ENCODE data around the gene UBR7. TPM values are rescaled to one million over a fixed set of nuclear protein-coding genes. Genes with fewer than 3 reads are reported as not detected.
"Not testable (repeated sequence)": the region's sequence is repeated elsewhere in the genome, so short reads cannot be mapped to it uniquely, and the experiment has no call there.

Gene UBR7
- polyA plus RNA-seq, 3 donors: 31.4 to 36.1 (median 35.3) TPM

DNA sequence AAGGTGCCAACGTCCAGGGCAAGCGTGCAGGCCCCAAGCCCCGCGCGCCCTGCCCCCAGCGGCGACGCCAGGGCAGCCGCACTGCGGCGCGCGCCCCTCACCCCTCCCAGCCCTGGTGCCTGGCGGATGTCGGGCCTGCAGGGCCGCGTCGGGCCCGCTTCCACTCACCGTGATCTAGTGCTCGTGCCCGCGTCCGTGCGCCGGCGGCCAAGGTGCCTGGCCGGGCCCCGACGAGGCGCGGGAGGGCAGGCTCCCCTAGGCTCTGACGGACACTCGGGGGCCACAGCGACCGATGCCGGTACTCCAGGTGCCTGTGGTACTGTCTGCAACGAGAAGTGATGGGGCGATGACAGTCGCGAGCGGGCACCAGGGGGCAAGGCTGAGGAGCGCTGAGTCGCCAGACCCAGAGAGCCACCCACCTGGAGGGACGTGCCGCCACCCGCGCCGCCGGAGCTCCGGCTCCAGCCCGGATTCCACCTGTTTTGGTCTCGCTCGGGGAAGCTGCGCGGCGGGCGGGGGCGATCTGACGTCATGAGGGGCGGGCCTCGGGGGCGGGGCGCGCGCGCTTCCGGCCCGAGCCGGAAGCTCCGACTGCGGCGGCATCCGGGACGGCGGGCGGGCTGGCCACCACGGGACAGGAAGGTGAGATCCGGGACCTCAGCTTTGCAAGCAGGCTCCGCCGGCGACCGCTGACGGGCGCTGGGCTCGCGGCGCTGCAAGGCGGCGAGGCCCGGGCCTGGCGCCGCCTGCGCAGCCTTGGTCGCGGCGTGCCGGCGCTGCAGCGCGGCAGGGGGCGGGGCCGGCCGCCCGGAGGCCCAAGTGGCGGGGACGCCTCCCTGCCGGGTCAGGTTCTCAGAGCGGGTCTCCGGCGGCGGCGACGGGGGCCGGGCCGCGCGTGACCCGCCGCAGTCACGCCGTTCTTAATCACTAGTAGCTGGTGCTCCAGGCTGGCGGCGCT is 22.4 kb upstream of the UBR7 start, which contains the start of the genes LYSET and MOAP1:
LYSET (plus strand) TSS at position 927 of the 958 bp plus-strand sequence. CDS start 89 bp downstream, outside the sequence.
MOAP1 (minus strand) TSS at position 507 of the 958 bp plus-strand sequence. CDS start 655 bp downstream, outside the sequence.
- DNase-seq: peak; percentile 85

DNA sequence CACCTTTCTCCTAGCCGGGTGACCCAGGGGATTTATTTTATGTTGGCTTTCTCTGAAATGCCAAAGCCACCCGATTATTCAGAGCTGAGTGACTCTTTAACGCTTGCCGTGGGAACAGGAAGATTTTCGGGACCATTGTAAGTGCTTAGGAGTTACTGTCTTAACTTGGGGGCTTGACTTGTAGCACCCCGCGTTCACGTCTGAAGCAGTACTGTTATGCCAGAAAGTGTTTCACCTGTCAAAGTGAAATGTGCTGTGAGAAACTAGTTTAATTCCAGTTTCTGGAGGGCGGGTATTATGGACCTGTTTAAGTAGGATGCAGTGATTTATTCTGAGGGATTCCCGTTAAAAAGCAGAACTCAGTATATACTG is 21.7 kb upstream of the UBR7 start:
- no peak for DNase-seq

DNA sequence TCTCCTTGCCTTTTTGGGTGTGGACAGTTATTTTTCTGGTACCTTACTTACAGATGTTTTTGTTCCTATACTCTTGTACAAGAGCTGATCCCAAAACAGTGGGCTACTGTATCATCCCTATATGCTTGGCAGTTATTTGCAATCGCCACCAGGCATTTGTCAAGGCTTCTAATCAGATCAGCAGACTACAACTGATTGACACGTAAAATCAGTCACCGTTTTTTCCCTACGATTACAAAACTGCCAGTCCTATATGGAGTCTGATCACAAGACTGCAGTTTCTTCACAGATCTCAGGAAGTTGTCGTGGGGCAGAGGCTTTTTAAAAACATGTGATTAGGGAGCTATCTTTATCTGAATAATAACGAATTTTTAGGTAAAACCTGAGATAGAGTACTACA is 20.6 kb upstream of the UBR7 start:
- DNase-seq: no peak

DNA sequence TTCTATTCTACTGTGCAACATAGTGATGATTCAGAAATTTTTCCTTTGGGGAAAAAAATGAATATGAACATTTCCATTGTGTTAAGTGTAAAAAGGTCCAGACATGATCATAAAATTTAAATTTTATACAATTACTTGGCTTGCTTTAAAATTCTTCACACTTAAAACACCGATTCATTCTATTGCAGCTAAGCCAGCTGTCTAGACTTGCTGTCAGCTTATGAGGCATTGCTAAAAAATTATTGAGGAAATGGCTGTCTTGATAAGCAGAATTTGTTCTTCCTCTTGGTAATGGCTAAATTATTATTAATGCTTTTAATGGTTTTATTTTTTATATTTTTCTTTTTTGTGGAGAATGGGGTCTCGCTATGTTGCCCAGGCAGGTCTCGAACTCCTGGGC is 20.1 kb upstream of the UBR7 start:
- no peak for DNase-seq

DNA sequence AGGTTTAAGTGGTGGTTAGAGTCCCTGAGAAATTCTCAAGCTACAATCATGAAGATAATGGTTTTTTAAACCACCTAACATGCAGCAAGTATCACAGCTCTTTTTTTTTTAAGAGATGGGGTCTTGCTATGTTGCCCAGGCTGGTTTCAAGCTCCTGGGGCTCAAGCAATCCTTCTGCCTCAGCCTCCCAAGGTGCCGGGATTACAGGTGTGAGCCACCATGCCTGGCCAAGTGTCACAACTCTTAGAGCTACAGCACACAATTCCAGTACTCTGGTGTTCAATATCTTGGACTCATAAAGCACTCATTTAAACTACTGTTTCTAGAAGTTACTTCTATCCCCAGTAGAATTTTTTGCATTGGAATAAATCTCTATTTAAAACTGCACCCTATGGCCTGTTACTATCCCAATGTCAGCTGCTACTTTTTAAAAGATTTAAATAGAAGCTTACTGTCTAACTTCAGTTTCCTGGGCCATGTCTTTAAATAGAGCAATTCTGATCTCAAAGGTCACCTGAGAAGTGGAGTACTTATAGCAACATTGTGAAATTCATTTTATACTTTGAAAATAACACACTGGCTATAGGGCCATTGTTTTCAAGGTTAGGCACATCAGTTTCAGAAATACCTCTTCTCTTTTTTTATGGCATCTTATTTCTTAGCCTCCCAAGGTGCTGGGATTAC is 11.6 kb upstream of the UBR7 start:
- DNase-seq: no peak

DNA sequence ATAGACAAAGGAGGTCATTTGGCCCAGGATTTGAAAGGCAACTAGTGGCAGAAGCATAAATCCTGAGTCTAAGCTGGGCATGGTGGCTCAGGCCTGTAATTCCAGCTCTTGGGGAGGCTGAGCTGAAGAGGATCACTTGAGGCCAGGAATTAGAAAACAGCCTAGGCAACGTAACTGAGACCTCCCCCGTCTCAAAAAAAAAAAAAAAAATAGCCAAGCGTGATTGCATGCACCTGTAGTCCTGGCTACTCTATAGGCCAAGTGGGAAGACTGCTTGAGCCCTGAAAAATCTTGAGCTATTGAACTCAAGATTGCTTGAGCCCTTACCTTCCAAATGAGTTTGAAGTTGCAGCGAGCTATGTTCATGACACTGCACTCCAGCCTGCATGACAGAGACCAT is 8.0 kb upstream of the UBR7 start:
- DNase-seq: no peak

DNA sequence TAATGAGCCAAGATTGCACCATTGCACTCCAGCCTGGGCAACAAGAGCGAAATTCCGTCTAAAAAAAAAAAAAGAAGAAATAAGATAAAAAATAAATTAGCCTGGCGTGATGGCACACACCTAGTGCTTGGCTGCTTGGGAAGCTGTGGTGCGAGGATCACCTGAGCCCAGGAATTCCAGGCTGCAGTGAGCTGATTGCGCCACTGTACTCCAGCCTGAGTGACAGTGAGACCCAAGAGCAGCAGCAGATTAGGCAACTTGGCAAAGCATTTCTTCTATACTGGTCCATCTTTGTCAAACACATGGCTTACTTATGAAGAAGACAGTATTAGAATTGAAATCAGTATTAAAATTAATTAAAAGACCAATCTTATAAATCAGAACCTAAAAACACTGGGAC is 6.5 kb upstream of the UBR7 start:
- DNase-seq: no peak

DNA sequence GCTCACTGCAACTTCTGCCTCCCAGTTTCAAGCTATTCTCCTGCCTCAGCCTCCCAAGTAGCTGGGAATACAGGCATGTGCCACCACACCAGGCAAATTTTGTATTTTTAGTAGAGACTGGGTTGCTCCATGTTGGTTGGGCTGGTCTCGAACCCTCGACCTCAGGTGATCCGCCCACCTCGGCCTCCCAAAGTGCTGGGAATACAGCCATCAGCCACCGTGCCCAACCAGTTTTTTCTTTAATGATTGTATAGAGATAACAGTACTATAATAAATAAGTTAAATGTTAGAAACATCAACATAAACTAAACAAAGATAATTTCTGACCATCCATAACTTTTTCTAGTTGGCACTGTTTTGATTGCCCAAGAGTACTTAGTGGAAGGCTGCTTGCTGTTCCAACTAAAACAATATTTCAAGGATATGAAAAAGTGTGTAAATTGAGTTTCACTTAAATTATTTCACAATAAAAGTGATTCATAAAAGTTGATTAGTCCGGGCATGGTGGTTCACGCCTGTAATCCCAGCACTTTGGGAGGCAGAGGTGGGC is 5.8 kb upstream of the UBR7 start:
- DNase-seq: no peak

DNA sequence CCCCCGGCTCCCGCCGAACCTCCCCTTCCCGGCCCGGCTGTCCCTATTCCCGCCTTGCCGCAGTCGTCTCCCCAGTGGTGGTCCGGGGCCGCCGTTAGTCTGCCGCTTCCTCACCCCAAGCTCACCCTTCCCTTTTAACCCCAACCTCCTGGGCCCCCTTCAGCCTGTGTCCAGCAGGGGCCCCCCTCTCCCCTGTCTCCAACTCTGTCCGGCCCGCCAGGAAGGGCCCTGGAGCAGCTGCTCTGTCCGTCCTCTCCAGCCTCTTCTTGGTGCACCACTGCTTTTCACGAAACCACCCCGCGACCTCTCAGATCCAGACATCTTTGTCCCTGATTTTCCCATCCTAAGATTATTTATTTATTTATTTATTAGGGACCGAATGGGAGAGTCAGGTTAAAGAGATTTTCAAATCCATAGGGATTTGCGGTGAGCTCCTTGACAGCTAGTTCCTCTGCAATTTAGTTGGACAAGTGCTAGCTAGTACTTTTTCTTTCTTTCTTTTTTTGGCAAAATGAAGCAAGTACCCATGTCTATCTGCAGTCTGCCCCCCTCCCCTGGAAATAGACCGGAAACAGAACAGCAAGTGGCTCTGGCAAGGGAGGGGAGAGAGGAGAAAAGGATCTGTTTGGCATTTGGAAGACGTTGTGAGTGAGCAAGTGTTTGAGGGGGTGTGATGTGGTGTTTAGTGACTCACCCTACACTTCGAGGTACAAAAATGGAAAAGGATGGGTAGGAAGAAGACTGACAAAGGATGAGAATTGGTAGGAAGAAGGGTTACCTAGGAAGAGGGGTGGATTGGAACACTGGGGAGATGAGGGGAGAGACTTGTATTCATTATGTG is 632 bp downstream of the UBR7 start:
- DNase-seq: peak; percentile 57

DNA sequence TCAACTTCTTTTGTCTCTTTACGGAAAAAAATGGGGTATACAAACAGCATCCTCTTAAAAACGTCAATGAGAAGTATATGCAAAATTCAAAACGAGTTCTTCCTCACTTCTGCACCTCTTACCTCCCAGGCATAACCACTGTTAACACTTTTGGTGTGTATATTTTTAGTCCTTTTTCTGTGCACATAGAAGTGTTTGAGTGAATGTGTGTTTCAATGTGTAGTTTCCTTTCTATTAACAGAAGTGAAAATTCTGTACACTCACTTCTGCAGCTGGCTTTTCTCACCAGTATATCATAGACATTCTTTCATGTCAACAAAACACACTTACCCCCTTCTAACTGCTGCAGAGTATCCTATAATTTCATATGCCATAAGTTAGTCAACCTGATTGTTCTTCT is 5.4 kb downstream of the UBR7 start:
- DNase-seq: no peak

DNA sequence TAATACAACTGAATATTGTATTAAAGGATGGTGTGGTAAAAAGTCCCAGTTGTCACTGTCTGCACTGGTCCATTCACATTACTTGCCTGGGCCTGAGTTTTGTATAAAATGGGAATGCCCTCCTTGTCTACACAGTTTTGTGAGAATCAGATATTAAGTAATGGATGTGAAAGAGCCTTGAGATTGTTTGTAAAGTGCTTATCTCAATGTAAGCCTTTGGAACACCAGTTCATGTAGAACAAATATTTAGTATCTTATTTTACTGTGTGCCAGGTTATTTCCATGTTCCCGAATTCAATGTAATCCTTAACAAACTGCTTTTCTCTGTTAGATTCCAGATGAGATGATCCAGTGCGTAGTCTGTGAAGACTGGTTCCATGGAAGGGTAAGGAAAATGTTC is 7.5 kb downstream of the UBR7 start:
- no peak for DNase-seq

DNA sequence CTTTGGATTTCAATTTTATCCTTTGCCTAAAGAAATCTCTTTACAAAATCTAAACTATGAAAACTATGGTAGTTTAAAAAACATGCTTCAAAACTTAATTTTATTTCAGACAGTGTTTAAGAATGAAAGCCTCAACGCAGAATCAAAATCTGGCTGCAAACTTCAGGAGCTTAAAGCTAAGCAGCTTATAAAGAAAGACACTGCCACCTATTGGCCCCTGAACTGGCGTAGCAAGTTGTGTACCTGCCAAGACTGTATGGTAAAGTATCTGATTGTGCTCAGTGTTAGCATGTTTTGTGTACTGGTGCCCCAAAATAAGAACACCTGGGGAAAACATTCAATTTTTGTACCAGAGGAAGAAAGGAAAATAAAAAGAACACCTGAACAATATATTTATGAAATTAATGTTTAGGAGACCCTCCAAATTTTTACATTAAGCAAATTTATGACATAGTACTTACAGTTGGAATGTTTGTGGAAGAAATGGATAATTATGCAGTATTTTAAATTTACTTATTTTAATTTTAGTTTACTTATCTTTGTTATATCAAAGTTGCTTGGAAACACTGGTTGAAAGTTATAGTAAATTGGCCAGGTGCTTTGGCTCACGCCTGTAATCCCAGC is 12.2 kb downstream of the UBR7 start:
- DNase-seq: peak; percentile 48

DNA sequence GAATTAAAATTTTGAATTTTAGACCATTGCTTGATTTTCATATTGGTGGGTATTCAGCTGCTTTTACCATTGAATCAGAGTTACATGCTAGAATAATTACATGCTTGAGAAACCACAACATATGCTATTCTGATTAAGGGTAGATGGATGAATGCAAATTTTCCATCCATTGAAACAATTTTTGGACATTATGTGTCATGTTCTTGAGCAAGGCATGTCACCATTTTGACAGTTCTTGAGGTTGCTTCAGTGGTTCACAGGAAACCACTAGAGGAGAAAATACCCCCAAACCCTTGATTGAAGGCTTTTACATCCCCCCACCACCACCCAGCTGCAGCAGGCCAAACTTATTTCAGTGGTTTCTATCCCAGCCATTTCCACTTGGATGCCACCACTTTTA is 13.5 kb downstream of the UBR7 start:
- no peak for DNase-seq

DNA sequence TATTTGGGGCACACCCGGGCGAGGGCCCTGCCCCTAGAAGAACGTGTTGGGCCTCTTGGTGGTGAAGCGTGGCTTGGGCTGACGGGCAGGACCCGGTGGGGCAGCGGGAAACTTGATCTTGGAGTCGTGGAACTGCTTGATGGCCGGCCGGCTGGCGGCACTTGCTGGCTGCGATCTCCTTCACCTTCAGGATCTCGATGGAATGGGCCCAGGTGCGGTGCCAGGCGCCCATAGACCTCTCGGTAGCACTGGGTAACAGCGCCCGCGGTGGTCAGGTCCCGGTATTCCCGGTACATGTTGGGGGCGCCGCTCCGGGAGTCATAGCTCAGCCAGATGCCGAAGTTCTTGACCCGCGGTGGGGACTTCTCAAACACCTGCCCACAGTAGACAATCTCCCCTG is 16.5 kb downstream of the UBR7 start:
- DNase-seq: no peak

DNA sequence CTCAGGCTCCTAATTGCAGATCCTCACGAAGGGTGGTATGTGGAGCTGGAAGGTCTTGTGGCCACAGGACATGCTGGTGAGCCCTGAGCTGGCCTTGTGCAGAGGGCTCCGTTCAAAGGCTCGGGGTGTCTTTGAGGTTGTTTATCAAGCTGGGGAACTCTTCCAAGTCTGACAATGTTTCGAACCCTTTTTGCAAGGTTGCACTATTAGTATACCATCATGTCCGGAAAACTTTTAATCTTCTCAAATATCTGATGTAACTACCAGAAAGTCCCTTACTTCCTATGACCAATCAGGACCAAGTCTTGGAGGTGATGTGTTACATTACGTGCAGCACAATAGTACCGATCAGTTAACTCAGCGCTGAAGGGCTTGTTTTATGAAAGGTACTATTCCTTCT is 21.5 kb downstream of the UBR7 start:
- DNase-seq: no peak

DNA sequence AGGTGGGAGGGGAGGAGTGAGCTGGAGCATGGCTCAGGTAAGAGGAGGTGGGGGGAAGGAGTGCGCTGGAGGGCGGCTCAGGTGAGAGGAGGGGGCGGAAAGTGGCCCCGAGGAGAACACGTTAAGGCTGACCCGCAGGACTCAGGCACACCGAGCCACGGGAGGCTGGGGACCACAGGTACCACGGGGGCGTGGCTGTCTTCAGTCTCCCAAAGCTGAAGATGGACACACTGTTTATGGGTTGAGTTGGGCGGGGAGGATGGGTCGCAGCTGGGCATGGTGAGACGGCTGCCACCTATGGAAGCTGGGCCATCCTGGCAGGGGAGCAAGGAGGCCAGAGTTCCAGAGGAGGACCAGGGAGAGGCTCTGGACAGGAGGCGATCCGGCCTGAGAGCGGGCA is 23.5 kb downstream of the UBR7 start:
- DNase-seq: no peak

DNA sequence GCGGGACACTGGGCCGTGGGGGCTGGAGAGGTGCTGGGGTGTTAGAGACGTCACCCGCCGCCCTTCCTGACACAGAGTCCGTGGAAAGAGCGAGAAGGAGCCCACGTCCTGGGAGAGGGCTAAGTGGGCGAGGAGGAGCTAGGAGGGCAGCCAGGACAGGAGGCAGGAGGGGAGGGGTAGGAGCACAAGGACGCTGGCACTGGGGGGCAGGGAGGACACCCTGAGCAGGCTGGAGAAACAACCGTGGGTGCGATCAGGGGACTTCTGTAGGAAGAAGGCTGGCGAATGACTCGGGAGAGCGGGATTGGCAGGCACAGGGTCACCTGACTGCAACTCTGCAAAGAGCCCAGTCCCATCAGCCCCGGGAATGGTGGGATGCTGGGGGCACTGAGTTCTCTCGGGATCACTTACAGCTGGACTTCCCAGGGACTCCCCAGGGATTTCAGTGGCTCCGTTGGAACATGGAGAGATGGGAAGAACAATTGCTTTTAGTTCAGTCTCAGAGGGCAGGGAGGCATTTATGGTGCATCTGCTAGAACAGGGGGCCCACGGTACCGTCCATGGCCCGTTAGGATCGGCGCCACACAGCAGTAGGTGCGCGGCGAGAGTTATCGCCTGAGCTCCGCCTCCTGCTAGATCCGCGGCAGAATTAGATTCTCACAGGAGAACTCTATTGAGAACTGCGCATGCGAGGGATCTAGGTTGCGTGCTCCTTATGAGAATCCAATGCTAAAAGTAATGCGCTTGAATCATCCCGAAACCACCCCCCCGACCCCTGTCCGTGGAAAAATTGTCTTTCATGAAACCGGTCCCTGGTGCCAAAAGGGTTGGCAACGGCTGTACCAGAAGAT is 24.3 kb downstream of the UBR7 start:
- DNase-seq: peak; percentile 31

DNA sequence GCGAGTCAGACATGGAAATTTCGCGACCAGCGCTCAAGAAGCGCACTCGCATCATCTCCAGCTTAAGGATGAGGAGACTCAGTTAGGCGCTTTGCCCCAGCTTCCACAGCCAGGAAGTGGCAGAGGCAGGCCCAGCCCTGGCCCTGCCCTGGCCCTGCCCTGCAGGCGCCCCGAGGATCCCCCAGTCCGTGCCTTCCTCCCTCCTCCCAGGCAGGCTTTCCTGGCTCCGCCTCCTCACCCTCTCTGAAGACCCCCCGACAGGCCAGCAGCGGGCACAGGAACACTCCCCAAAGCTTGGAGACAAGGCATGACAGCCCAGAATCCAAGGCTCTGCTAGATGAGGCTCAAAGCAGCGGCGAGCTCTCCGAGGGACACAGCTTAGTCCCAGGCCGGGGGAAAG is 25.1 kb downstream of the UBR7 start:
- no peak for DNase-seq

DNA sequence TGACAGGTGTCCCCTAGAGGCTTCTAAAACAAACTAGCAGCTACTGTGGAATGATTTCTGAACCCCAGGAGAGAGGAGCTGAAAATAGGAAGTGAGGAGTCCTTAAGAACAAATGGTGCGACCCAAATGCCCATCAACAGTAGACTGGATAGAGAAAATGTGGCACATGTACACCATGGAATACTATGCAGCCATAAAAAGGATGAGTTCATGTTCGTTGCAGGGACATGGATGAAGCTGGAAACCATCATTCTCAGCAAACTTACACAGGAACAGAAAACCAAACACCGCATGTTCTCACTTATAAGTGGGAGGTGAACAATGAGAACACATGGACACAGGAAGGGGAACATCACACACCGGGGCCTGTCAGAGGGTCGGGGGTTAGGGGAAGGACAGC is 26.0 kb downstream of the UBR7 start:
- DNase-seq: not testable (repeated sequence)

DNA sequence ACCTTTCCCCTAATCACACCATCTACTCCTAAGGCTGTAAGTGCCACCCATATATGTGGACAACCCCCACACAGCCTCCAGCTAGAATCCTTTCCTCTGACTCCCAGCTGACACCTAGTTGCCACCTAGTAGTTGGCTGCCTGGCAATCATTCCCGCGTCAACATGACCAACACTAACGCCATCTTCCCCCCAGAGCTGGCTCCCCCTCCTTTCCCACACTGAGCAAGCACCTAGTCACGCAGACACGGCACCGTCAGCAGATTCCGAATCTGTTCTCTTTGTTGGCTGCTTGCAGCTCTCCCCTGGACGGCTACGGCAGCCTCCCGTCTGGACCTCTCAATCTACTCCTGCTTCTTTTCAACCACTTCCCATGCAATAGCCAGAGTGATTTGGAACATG is 27.7 kb downstream of the UBR7 start:
- no peak for DNase-seq
